GM12892 (cell line): ENCODE data around the gene COL26A1.

Experiments
- POLR2A ChIP-seq: IDR thresholded peaks from 2 replicates; pipeline ENCODE4 v1.6.1; 2011; ENCODE audit warnings: low read depth, low read length, control low read depth
- POLR2AphosphoS5 ChIP-seq: IDR thresholded peaks from 2 replicates; pipeline ENCODE4 v1.6.1; 2011; ENCODE audit warnings: low read depth, low read length, control low read depth
- TAF1 ChIP-seq: IDR thresholded peaks from 2 replicates; pipeline ENCODE4 v1.6.1; 2011; ENCODE audit warnings: low read depth, mild to moderate bottlenecking, control low read depth, low read length, borderline replicate concordance

DNA sequence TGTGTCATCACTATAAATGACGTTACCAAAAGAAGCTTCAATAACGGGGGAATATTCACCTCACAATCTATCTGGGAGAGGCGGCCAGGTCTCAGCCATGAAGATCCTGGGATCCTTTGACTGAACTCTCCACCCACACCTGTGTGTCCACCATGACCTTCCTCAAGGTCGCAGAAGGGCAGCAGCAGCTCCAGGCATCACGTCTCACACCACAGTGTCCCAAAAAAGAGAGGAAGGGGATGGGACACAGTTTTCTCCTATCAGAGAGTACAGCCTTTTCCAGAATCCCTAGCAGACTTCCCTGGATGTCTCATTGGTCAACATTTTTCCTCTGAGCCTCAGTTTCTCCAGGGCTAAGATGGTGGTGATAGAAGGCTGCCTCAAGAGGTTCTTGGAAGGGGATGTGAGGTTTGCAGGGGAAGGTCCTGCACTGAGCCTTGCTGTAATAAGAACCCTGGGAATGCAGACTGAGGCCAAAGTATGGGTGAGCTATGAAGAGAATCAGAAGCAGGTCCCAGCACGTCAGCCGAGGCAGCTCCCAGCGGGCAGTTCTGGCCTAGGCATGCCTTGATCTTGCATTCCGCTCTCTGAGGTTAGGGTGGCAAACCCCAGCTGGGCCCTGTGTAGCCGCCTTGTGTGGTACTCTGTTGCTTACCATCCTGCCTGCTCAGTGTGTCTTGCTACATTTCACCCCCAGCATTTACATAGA lies 63.8 kb downstream of the COL26A1 start:
- TF ChIP-seq POLR2AphosphoS5 (no peak), POLR2A (no peak), TAF1 (no peak)
